Measurements from ENCODE around the gene OR3A2. TPM values are rescaled to one million over a fixed set of nuclear protein-coding genes. Genes with fewer than 3 reads are reported as not detected.

Gene OR3A2
- total and polyA plus RNA-seq, 10 of the 15 experiments (the other 5 are each of a cell fraction or from before 2014, with no cell fraction given), result not detected

GRCh38 chr17:3271072-3271848 is 114.8 kb downstream of the OR3A2 start (continued):
- no peak for TF ChIP-seq SMARCA5 (IDR thresholded peaks at IDR 0.05)
- no peak for TF ChIP-seq ESRRA (IDR thresholded peaks at IDR 0.05; ENCODE audit: low read length)
- no peak for TF ChIP-seq BCL11A (IDR thresholded peaks at IDR 0.05; ENCODE audit: low read depth, low read length)
- no peak for TF ChIP-seq FOXK2 (IDR thresholded peaks at IDR 0.05)
- TF ChIP-seq IRF3 (IDR thresholded peaks at IDR 0.05), result no peak

- DNase-seq (ENCODE audit: low read depth, low spot score) (no peak), ATAC-seq (no peak), FAIRE-seq (no peak)
- in situ Hi-C loops (cut with MboI) (no loop called here), intact Hi-C loops (cut with micrococcal nuclease; ENCODE audit: unreplicated experiment) (no loop called here)
- H3K27me3 ChIP-seq (replicated peaks in 1 of 2; ENCODE audit: control insufficient read depth in 2 of 2, insufficient read depth in 2 of 2, low read length in 1 of 2), result no peaks in the 10 kb centered on the region
- CTCF ChIA-PET, result no interaction called here
- H3K9me3 ChIP-seq (replicated peaks; ENCODE audit: control insufficient read depth, insufficient read depth, low read length), result no peaks in the 10 kb centered on the region
- no peak overlapping the region for H2AFZ ChIP-seq (ENCODE audit: control insufficient read depth, low read depth, low read length)
- no peak overlapping the region for H3K4me3 ChIP-seq
- 20% methylated on average over 13 of the region's 13 CpGs for WGBS (ENCODE audit: insufficient coverage, insufficient replicate concordance, low lambda C conversion rate, missing lambda C conversion rate)
- no peaks in the 10 kb centered on the region for H4K20me1 ChIP-seq (ENCODE audit: control insufficient read depth, insufficient read depth)
- BruUV-seq (replicated peaks), result no TSS peak
- H3K27ac ChIP-seq (ENCODE audit: control insufficient read depth, insufficient read depth), result no peak overlapping the region
- H3K79me2 ChIP-seq (ENCODE audit: control insufficient read depth, insufficient read depth, low read length), result no peaks in the 10 kb centered on the region
- SMC1A ChIA-PET (ENCODE audit: uncharacterized antibody, unreplicated experiment), result no interaction called here
- no peaks in the 10 kb centered on the region for H3K4me1 ChIP-seq (ENCODE audit: control insufficient read depth, insufficient read depth, low read length)
- RAD21 ChIA-PET (ENCODE audit: unreplicated experiment), result no interaction called here
- H3K36me3 ChIP-seq (ENCODE audit: control insufficient read depth in 2 of 2, insufficient read depth in 2 of 2, low read length in 1 of 2), result no peaks in the 10 kb centered on the region
- POLR2A ChIA-PET, result no interaction called here
- no peak overlapping the region for H3K4me2 ChIP-seq (ENCODE audit: control insufficient read depth, insufficient read depth)
- H3K9ac ChIP-seq (ENCODE audit: control insufficient read depth, insufficient read depth, low read length), result no peak overlapping the region
- TF ChIP-seq ZBTB40 (IDR thresholded peaks at IDR 0.05; ENCODE audit: borderline replicate concordance) (no peak), SUPT20H (IDR thresholded peaks at IDR 0.05; ENCODE audit: borderline replicate concordance, control insufficient read depth, low read depth, low read length) (no peak), MTA2 (IDR thresholded peaks at IDR 0.05; ENCODE audit: low read depth) (no peak), MEF2A (IDR thresholded peaks at IDR 0.05; ENCODE audit: insufficient read depth, low read depth, low read length) (no peak), MAX (IDR thresholded peaks at IDR 0.05; ENCODE audit: low read depth, low read length) (no peak), NBN (IDR thresholded peaks at IDR 0.05) (no peak), BHLHE40 (IDR thresholded peaks at IDR 0.05; ENCODE audit: borderline replicate concordance in 1 of 2, low read depth in 2 of 2, low read length in 1 of 2) (no peak), USF1 (IDR thresholded peaks at IDR 0.05; ENCODE audit: borderline replicate concordance, extremely low read length, insufficient read depth, low read depth, low read length) (no peak), NFYA (IDR thresholded peaks at IDR 0.05; ENCODE audit: borderline replicate concordance, low read depth, low read length) (no peak), RBBP5 (conservative IDR thresholded peaks at IDR 0.05) (no peak), TCF3 (IDR thresholded peaks at IDR 0.05; ENCODE audit: borderline replicate concordance, insufficient read depth, low read depth, low read length) (no peak), ZNF207 (IDR thresholded peaks at IDR 0.05; ENCODE audit: borderline replicate concordance) (no peak), SMC3 (IDR thresholded peaks at IDR 0.05; ENCODE audit: borderline replicate concordance, low read length) (no peak)
Measured at GRCh38 chr17:3260600-3260999, 125.5 kb downstream of the OR3A2 start.
